ENCODE results near the gene FNDC3A.
"Not testable (repeated sequence)": the region's sequence is repeated elsewhere in the genome, so short reads cannot be mapped to it uniquely, and the experiment has no call there.

Gene FNDC3A

GRCh38 chr13:48985756-48986155 is 10.0 kb downstream of the FNDC3A start:
- DNase-seq (ENCODE audit: insufficient read length, low spot score) (no peak), FAIRE-seq (no peak)
- no peak for TF ChIP-seq POU2F2 (IDR thresholded peaks at IDR 0.05; ENCODE audit: low read depth, low read length)
- no peak for TF ChIP-seq POLR2AphosphoS5 (IDR thresholded peaks at IDR 0.05; ENCODE audit: low read depth, low read length)
- TF ChIP-seq SPI1 (IDR thresholded peaks at IDR 0.05; ENCODE audit: low read depth, low read length): no peak
- no peak for TF ChIP-seq POLR2A (IDR thresholded peaks at IDR 0.05; ENCODE audit: low read depth, low read length)
- no peak for TF ChIP-seq TAF1 (IDR thresholded peaks at IDR 0.05; ENCODE audit: low read depth, low read length)
- no peak for TF ChIP-seq PAX5 (IDR thresholded peaks at IDR 0.05; ENCODE audit: insufficient read depth, low read length, severe bottlenecking)

- no peak for FAIRE-seq
- TF ChIP-seq POU2F2 (IDR thresholded peaks at IDR 0.05; ENCODE audit: low read depth, low read length) (no peak), POLR2AphosphoS5 (IDR thresholded peaks at IDR 0.05; ENCODE audit: low read depth, low read length) (no peak), PAX5 (IDR thresholded peaks at IDR 0.05; ENCODE audit: insufficient read depth, low read length, severe bottlenecking) (no peak), TAF1 (IDR thresholded peaks at IDR 0.05; ENCODE audit: low read depth, low read length) (no peak), POLR2A (IDR thresholded peaks at IDR 0.05; ENCODE audit: low read depth, low read length) (no peak), SPI1 (IDR thresholded peaks at IDR 0.05; ENCODE audit: low read depth, low read length) (no peak)
- no peak for DNase-seq (ENCODE audit: insufficient read length, low spot score)
Measured at GRCh38 chr13:48990900-48991299, 15.2 kb downstream of the FNDC3A start.

- DNase-seq (ENCODE audit: insufficient read length, low spot score) (no peak), FAIRE-seq (no peak)
- TF ChIP-seq POLR2A (IDR thresholded peaks at IDR 0.05; ENCODE audit: low read depth, low read length) (no peak), POLR2AphosphoS5 (IDR thresholded peaks at IDR 0.05; ENCODE audit: low read depth, low read length) (no peak), TAF1 (IDR thresholded peaks at IDR 0.05; ENCODE audit: low read depth, low read length) (no peak), SPI1 (IDR thresholded peaks at IDR 0.05; ENCODE audit: low read depth, low read length) (no peak), POU2F2 (IDR thresholded peaks at IDR 0.05; ENCODE audit: low read depth, low read length) (no peak), PAX5 (IDR thresholded peaks at IDR 0.05; ENCODE audit: insufficient read depth, low read length, severe bottlenecking) (no peak)
Measured at GRCh38 chr13:48993150-48993549, 17.4 kb downstream of the FNDC3A start.

- no peak for DNase-seq (ENCODE audit: insufficient read length, low spot score)
- TF ChIP-seq POU2F2 (IDR thresholded peaks at IDR 0.05; ENCODE audit: low read depth, low read length) (no peak), TAF1 (IDR thresholded peaks at IDR 0.05; ENCODE audit: low read depth, low read length) (no peak), POLR2A (IDR thresholded peaks at IDR 0.05; ENCODE audit: low read depth, low read length) (no peak), PAX5 (IDR thresholded peaks at IDR 0.05; ENCODE audit: insufficient read depth, low read length, severe bottlenecking) (no peak), POLR2AphosphoS5 (IDR thresholded peaks at IDR 0.05; ENCODE audit: low read depth, low read length) (no peak), SPI1 (IDR thresholded peaks at IDR 0.05; ENCODE audit: low read depth, low read length) (peak; percentile 57)
Measured at GRCh38 chr13:48994706-48995105, 19.0 kb downstream of the FNDC3A start.

GRCh38 chr13:48998641-48999292 is 23.1 kb downstream of the FNDC3A start:
- FAIRE-seq: peak; percentile 23
- DNase-seq (ENCODE audit: insufficient read length, low spot score): no peak
- TF ChIP-seq SPI1 (IDR thresholded peaks at IDR 0.05; ENCODE audit: low read depth, low read length) (no peak), TAF1 (IDR thresholded peaks at IDR 0.05; ENCODE audit: low read depth, low read length) (no peak), POLR2AphosphoS5 (IDR thresholded peaks at IDR 0.05; ENCODE audit: low read depth, low read length) (no peak), POLR2A (IDR thresholded peaks at IDR 0.05; ENCODE audit: low read depth, low read length) (no peak), POU2F2 (IDR thresholded peaks at IDR 0.05; ENCODE audit: low read depth, low read length) (no peak)

More at GRCh38 chr13:48994706-48995105, 19.0 kb downstream of the FNDC3A start:
- no peak for FAIRE-seq

- DNase-seq (ENCODE audit: insufficient read length, low spot score): no peak
- no peak for FAIRE-seq
- no peak for TF ChIP-seq TAF1 (IDR thresholded peaks at IDR 0.05; ENCODE audit: low read depth, low read length)
- TF ChIP-seq PAX5 (IDR thresholded peaks at IDR 0.05; ENCODE audit: insufficient read depth, low read length, severe bottlenecking): no peak
- TF ChIP-seq SPI1 (IDR thresholded peaks at IDR 0.05; ENCODE audit: low read depth, low read length): no peak
- TF ChIP-seq POU2F2 (IDR thresholded peaks at IDR 0.05; ENCODE audit: low read depth, low read length): no peak
- TF ChIP-seq POLR2A (IDR thresholded peaks at IDR 0.05; ENCODE audit: low read depth, low read length): no peak
- no peak for TF ChIP-seq POLR2AphosphoS5 (IDR thresholded peaks at IDR 0.05; ENCODE audit: low read depth, low read length)
Measured at GRCh38 chr13:49000247-49000646, 24.5 kb downstream of the FNDC3A start.

GRCh38 chr13:49018986-49019635 is 43.4 kb downstream of the FNDC3A start:
- DNase-seq (ENCODE audit: insufficient read length, low spot score): not testable (repeated sequence)

GRCh38 chr13:49020328-49020727 is 44.6 kb downstream of the FNDC3A start:
- no peak for DNase-seq (ENCODE audit: insufficient read length, low spot score)
- TF ChIP-seq SPI1 (IDR thresholded peaks at IDR 0.05; ENCODE audit: low read depth, low read length) (no peak), TAF1 (IDR thresholded peaks at IDR 0.05; ENCODE audit: low read depth, low read length) (no peak), POLR2A (IDR thresholded peaks at IDR 0.05; ENCODE audit: low read depth, low read length) (no peak), POLR2AphosphoS5 (IDR thresholded peaks at IDR 0.05; ENCODE audit: low read depth, low read length) (no peak), POU2F2 (IDR thresholded peaks at IDR 0.05; ENCODE audit: low read depth, low read length) (no peak), PAX5 (IDR thresholded peaks at IDR 0.05; ENCODE audit: insufficient read depth, low read length, severe bottlenecking) (no peak)
- FAIRE-seq: peak; percentile 38

More at GRCh38 chr13:49018986-49019635, 43.4 kb downstream of the FNDC3A start:
- FAIRE-seq: not testable (repeated sequence)

GRCh38 chr13:49020940-49021553 is 45.3 kb downstream of the FNDC3A start:
- FAIRE-seq (peak; percentile 57), DNase-seq (ENCODE audit: insufficient read length, low spot score) (no peak)
- no peak for TF ChIP-seq TAF1 (IDR thresholded peaks at IDR 0.05; ENCODE audit: low read depth, low read length)
- no peak for TF ChIP-seq PAX5 (IDR thresholded peaks at IDR 0.05; ENCODE audit: insufficient read depth, low read length, severe bottlenecking)
- no peak for TF ChIP-seq POLR2AphosphoS5 (IDR thresholded peaks at IDR 0.05; ENCODE audit: low read depth, low read length)
- TF ChIP-seq SPI1 (IDR thresholded peaks at IDR 0.05; ENCODE audit: low read depth, low read length): no peak
- no peak for TF ChIP-seq POU2F2 (IDR thresholded peaks at IDR 0.05; ENCODE audit: low read depth, low read length)
- no peak for TF ChIP-seq POLR2A (IDR thresholded peaks at IDR 0.05; ENCODE audit: low read depth, low read length)
